Activated effector memory CD4-positive, alpha-beta T cell treated with Interleukin-2 at 50 U/mL for 16 hours (primary cell): ENCODE data around the gene IARS2.
"Not testable (repeated sequence)": the region's sequence is repeated elsewhere in the genome, so short reads cannot be mapped to it uniquely, and the experiment has no call there.

ENCODE experiments used
- DNase-seq: peaks from one replicate; pipeline ENCODE4 v3.0.0-alpha.2; 2020

IARS2 gene

GRCh38 chr1:220169887-220170286 is 76.0 kb downstream of the IARS2 start:
- not testable (repeated sequence) for DNase-seq

DNA sequence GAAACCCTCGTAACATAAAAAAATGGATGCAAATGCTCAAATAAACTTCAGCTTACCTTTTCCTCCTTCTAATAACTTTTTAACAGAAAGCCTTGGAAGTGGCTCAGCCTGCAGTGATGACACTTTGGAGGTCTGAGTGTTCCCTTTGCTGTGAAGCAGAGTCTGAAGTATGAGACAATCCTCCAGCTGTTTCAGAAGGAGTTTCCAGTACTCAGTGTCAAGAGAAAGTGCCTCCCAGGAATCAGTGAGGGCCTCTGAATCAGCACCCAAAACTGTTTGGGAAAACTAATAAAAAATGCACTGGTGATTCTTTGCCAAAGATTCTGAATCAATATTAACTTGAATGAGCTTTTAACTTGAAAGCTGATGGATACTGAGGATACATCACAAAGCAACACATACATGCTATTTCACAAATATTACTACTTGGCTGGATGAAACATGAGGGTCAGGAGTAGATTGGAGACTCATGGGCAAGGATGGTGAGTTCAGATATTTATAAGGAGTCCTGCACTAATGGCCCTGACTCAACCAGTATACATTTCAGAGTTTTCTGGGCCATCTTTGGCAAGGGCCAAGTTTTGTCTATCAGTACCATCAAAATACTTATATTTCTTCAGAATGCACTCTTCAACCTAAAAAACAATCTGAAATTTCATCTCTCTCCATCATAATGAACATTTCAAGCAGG is 77.0 kb downstream of the IARS2 start:
- no peak for DNase-seq

- DNase-seq = no peak
Measured at GRCh38 chr1:220176540-220176939, 82.6 kb downstream of the IARS2 start.

- no peak for DNase-seq
Measured at GRCh38 chr1:220182111-220182510, 88.2 kb downstream of the IARS2 start.

DNA sequence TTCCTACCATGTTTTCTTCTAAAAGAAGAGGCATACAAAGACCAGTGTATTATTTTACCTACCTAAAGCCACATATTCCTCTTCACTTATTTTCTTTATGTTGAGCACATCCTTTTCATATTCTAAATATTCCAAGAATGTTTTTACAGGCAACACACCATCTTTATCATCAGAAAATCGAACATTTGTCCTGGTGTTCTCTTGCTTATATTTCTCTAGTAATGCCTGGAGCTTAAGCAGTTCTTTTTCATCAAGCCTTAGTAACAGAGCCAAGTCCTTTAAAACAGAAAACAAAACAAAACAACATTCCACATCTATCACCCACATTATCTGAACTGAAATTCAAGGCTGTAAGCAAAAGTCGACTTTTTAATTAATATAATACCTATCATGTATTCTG is 88.7 kb downstream of the IARS2 start:
- DNase-seq = no peak

GRCh38 chr1:220184506-220184905 is 90.6 kb downstream of the IARS2 start:
- DNase-seq = no peak

DNA sequence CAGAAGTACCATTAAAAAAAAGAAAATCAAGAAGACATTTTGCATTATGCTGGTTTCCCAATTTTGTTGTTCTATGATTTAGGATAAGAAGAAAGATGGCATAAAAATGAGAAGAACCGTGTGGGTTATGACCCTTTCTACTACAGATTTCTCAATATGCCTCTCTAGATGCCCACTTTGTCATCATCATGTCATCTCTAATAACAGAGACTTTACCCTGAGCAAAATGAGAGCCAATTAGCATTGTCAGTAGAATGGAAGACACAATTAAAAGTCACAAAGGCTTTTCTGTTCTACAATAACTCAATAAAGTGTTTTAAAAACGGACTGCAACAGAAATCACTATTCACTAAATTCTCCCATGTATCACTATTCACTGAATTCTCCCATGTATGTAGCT is 92.8 kb downstream of the IARS2 start:
- DNase-seq = no peak

- no peak for DNase-seq
Measured at GRCh38 chr1:220188538-220188937, 94.6 kb downstream of the IARS2 start.

- DNase-seq = no peak
Measured at GRCh38 chr1:220189750-220190347, 95.9 kb downstream of the IARS2 start.

- DNase-seq = no peak
Measured at GRCh38 chr1:220195701-220196100, 101.8 kb downstream of the IARS2 start.
